ENCODE data around the gene MROH7.

MROH7 gene

GRCh38 chr1:54679706-54680105 lies 38.1 kb downstream of the MROH7 start:
- DNase-seq (ENCODE audit: low read depth) = no peak
- H3K4me3 ChIP-seq (ENCODE audit: control insufficient read depth, low read depth, low read length) = no peak overlapping the region
- no peak for TF ChIP-seq CTCF (IDR thresholded peaks at IDR 0.05; ENCODE audit: control insufficient read depth, insufficient read depth, low read depth, low read length, missing control alignments)

GRCh38 chr1:54680387-54680786 lies 38.8 kb downstream of the MROH7 start:
- DNase-seq (ENCODE audit: low read depth) = no peak
- no peak for TF ChIP-seq CTCF (IDR thresholded peaks at IDR 0.05; ENCODE audit: control insufficient read depth, insufficient read depth, low read depth, low read length, missing control alignments)
- H3K4me3 ChIP-seq (ENCODE audit: control insufficient read depth, low read depth, low read length) = no peak overlapping the region

- no peak for DNase-seq (ENCODE audit: low read depth)
- TF ChIP-seq CTCF (IDR thresholded peaks at IDR 0.05; ENCODE audit: control insufficient read depth, insufficient read depth, low read depth, low read length, missing control alignments) = no peak
These were observed 39.8 kb downstream of the MROH7 start for GRCh38 chr1:54681358-54681757.

DNA sequence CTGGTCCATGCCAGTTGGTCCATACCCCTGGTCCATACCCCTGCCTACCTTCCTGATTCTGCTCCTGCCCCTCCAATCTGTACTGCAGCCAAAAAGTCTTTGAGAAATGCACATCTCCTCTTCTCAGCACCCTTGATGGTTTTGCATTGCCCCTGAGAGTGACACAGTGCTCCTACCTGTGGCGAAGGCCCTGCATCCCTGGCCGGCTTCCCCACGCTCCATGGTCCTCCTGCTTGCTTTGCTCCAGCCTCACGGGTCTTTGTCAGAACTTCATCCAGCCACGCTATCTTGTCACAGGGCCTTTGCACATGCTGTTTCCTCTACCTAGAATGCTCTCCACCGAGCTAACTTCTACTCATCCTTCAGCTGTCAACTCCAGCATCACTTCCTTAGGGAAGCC lies 41.9 kb downstream of the MROH7 start:
- DNase-seq (ENCODE audit: low read depth) = no peak
- TF ChIP-seq CTCF (IDR thresholded peaks at IDR 0.05; ENCODE audit: control insufficient read depth, insufficient read depth, low read depth, low read length, missing control alignments) = no peak
- H3K4me3 ChIP-seq (ENCODE audit: control insufficient read depth, low read depth, low read length) = no peak overlapping the region

More at GRCh38 chr1:54681358-54681757, 39.8 kb downstream of the MROH7 start:
- H3K4me3 ChIP-seq (ENCODE audit: control insufficient read depth, low read depth, low read length) = no peak overlapping the region

DNA sequence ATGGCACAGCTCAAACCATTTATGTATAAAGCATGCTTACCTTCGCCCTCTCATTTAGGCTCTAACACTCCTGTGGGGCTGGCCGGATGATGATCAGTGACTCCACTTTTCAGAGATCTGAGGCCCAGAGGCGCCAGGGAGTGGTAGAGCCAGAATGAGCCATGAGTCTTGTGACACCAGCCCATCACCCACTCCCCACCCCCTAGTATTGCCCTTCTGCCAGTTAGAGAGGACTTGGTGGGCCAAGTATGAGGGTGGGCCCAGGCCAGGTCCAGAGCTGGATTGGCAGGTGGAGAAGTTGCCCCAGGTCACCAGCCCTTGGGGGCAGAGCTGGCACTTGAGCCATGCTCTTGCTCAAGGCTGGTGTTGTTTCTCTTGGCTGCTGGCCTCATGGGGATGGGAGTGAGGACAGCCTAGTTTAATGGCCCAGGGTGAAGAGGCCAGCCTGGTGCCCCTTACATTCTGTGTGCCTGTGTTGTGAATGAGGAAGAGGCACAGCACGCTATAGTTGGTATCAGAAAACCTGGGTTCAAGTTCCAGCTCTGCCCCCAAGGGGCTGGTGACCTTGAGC lies 43.8 kb downstream of the MROH7 start:
- TF ChIP-seq CTCF (IDR thresholded peaks at IDR 0.05; ENCODE audit: control insufficient read depth, insufficient read depth, low read depth, low read length, missing control alignments) = no peak
- no peak for DNase-seq (ENCODE audit: low read depth)
- H3K4me3 ChIP-seq (ENCODE audit: control insufficient read depth, low read depth, low read length) = no peak overlapping the region

GRCh38 chr1:54686155-54686554 lies 44.6 kb downstream of the MROH7 start:
- DNase-seq (ENCODE audit: low read depth) = no peak
- TF ChIP-seq CTCF (IDR thresholded peaks at IDR 0.05; ENCODE audit: control insufficient read depth, insufficient read depth, low read depth, low read length, missing control alignments) = no peak
- H3K4me3 ChIP-seq (ENCODE audit: control insufficient read depth, low read depth, low read length) = no peak overlapping the region

- no peak for DNase-seq (ENCODE audit: low read depth)
- TF ChIP-seq CTCF (IDR thresholded peaks at IDR 0.05; ENCODE audit: control insufficient read depth, insufficient read depth, low read depth, low read length, missing control alignments) = no peak
- H3K4me3 ChIP-seq (ENCODE audit: control insufficient read depth, low read depth, low read length) = no peak overlapping the region
These were observed 53.2 kb downstream of the MROH7 start for GRCh38 chr1:54694771-54695170.

Measured in AG09309 (cell line).